Chondrocyte (in vitro differentiated cells): ENCODE measurements around the gene ZNF808. TPM values are rescaled to one million over a fixed set of nuclear protein-coding genes. Genes with fewer than 3 reads are reported as not detected.
"Not testable (repeated sequence)": the region's sequence is repeated elsewhere in the genome, so short reads cannot be mapped to it uniquely, and the experiment has no call there.

Experiments used
- DNase-seq: peaks from one replicate; pipeline ENCODE4 v3.0.0; 2021; ENCODE audit warnings: mixed read lengths, low spot score
- H3K27ac Mint-ChIP-seq: one replicate; pipeline ENCODE4 v1.8.0; 2021; ENCODE audit warnings: mild to moderate bottlenecking, moderate library complexity, mixed read lengths; ENCODE audit not compliant: unreplicated experiment
- H3K27me3 Mint-ChIP-seq: 2 replicates; pipeline ENCODE4 v1.8.0; 2021; ENCODE audit warnings: low read depth, mixed read lengths
- H3K36me3 Mint-ChIP-seq: 2 replicates; pipeline ENCODE4 v1.8.0; 2021; ENCODE audit warnings: low read depth, mixed read lengths
- H3K4me1 Mint-ChIP-seq: 2 replicates; pipeline ENCODE4 v1.8.0; 2021; ENCODE audit warnings: low read depth, mild to moderate bottlenecking, mixed read lengths
- H3K4me3 Mint-ChIP-seq: one replicate; pipeline ENCODE4 v1.8.0; 2021; ENCODE audit warnings: mild to moderate bottlenecking, moderate library complexity, mixed read lengths; ENCODE audit not compliant: unreplicated experiment
- H3K9me3 Mint-ChIP-seq: 2 replicates; pipeline ENCODE4 v1.8.0; 2021; ENCODE audit warnings: low read depth, mixed read lengths
- long read RNA-seq: library from polyadenylated mRNA; stranded (forward); transcript quantifications from one replicate; pipeline ENCODE4 v2.0.0, GENCODE V29; 2021
- total RNA-seq: library from RNA; stranded (reverse); gene quantifications from 3 replicates; pipeline ENCODE4 v1.2.1, GENCODE V29; 2021
- TF ChIP-seq, protein P1 (sequence below): fragments of 200-600 bp; sonication (generic); IDR thresholded peaks from 2 replicates; pipeline ENCODE4 v1.5.0; 2021; ENCODE audit warnings: antibody characterized with exemption, mild to moderate bottlenecking, moderate library complexity

Gene ZNF808
- 19.1 to 24.5 TPM (median 20.0 TPM) in 3 replicates for total RNA-seq
- long read RNA-seq, partial matches to known transcripts, result 0 of 2 reads
- long read RNA-seq, other reads (novel, unspliced or antisense), result 1 of 2 reads

- TF ChIP-seq, protein P1, sequence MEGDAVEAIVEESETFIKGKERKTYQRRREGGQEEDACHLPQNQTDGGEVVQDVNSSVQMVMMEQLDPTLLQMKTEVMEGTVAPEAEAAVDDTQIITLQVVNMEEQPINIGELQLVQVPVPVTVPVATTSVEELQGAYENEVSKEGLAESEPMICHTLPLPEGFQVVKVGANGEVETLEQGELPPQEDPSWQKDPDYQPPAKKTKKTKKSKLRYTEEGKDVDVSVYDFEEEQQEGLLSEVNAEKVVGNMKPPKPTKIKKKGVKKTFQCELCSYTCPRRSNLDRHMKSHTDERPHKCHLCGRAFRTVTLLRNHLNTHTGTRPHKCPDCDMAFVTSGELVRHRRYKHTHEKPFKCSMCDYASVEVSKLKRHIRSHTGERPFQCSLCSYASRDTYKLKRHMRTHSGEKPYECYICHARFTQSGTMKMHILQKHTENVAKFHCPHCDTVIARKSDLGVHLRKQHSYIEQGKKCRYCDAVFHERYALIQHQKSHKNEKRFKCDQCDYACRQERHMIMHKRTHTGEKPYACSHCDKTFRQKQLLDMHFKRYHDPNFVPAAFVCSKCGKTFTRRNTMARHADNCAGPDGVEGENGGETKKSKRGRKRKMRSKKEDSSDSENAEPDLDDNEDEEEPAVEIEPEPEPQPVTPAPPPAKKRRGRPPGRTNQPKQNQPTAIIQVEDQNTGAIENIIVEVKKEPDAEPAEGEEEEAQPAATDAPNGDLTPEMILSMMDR, result peak; percentile 84
- Mint-ChIP-seq H3K36me3 (no peaks in the 10 kb centered on the region), H3K27me3 (no peaks in the 10 kb centered on the region), H3K4me1 (peaks cover 17% of the 10 kb centered on the region), H3K9me3 (peaks cover under 1% of the 10 kb centered on the region), H3K27ac (peak within 1 kb of the TSS; percentile 99), H3K4me3 (peak within 1 kb of the TSS; percentile 98)
- peak; percentile 94 for DNase-seq
Observed at GRCh38 chr19:52527134-52527955, at the start of gene ZNF808. Gene ZNF808 (plus strand): TSS chr19:52527668. CDS start chr19:52543285, 15,617 bp downstream.

DNA sequence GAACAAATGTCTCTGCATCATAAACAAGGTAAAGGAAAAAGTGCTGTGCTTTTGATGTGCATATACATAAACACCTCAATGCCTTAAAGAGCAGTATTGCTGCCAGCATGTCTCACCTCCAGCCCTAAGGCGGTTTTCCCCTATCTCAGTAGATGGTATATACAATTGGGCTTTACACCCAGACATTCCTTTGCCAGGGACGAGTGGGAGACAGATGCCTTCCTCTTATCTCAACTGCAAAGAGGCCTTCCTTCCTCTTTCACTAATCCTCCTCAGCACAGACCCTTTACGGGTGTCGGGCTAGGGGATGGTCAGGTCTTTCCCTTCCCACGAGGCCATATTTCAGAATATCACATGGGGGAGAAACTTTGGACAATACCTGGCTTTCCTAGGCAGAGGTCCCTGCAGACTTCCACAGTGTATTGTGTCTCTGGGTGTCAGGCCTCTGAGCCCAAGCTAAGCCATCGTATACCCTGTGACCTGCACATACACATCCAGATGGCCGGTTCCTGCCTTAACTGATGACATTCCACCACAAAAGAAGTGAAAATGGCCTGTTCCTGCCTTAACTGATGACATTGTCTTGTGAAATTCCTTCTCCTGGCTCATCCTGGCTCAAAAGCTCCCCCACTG is 43.2 kb upstream of the ZNF808 start:
- H3K36me3 Mint-ChIP-seq, H3K27ac Mint-ChIP-seq, DNase-seq, H3K4me1 Mint-ChIP-seq, H3K27me3 Mint-ChIP-seq, H3K4me3 Mint-ChIP-seq: not testable (repeated sequence)
- H3K9me3 Mint-ChIP-seq, result peaks cover 54% of the 10 kb centered on the region

GRCh38 chr19:52485064-52485463 is 42.4 kb upstream of the ZNF808 start:
- H3K4me1 Mint-ChIP-seq, H3K27me3 Mint-ChIP-seq, H3K27ac Mint-ChIP-seq, H3K4me3 Mint-ChIP-seq, H3K36me3 Mint-ChIP-seq, DNase-seq: not testable (repeated sequence)
- peaks cover 57% of the 10 kb centered on the region for H3K9me3 Mint-ChIP-seq

DNA sequence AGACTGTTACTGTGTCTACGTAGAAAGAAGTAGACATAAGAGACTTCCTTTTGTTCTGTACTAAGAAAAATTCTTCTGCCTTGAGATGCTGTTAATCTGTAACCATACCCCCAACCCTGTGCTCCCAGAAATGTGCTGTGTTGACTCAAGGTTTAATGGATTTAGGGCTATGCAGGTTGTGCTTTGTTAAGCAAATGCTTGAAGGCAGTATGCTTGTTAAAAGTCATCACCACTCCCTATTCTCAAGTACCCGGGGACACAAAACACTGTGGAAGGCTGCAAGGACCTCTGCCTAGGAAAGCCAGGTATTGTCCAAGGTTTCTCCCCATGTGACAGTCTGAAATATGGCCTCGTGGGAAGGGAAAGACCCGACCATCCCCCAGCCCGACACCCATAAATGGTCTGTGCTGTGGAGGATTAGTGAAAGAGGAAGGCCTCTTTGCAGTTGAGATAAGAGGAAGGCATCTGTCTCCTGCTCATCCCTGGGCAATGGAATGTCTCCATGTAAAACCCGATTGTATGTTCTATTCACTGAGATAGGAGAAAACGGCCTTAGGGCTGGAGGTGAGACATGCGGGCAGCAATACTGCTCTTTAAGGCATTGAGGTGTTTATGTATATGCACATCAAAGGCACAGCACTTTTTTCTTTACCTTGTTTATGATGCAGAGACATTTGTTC is 41.8 kb upstream of the ZNF808 start:
- not testable (repeated sequence) for H3K4me1 Mint-ChIP-seq, H3K27me3 Mint-ChIP-seq, H3K4me3 Mint-ChIP-seq, DNase-seq, H3K36me3 Mint-ChIP-seq, H3K27ac Mint-ChIP-seq
- peaks cover 59% of the 10 kb centered on the region for H3K9me3 Mint-ChIP-seq

DNA sequence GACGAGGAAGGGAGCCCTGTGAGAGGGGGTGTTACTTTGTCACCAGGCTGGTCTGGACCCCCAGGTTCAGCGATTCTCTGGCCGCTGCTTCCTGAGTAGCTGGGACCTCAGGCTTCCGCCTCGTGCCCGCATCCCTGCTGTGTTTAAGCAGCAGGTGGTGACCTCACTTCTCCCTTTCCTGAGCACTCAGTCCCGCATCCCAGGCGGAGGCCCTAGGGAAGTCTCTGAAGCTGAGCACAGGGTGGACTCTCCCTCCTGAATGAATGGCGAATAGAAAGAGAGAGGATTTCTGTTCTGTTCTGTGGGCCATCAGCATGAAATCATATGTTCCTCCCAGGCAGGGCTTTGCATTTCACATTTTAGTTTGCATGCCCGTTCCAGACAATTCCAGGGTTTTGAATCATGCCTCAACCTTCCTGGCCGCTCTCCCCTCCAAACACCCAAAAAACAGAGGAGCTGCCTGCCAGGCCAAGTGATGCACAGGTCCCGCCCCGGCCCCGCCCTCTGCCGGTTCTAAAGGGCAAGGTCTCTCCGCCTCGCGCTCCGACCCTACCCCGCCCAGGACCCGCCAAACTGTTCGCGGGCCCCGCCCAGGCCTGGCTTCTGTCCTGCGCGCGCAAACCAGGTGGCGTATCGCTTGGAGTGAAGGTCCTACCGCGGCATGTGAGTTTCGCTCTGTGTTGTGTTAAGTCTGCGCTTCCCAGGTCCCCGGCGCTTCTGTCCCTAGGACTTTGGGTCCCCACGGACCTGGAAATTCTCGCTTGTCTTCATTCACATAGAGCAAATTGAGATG is 35.1 kb upstream of the ZNF808 start:
- Mint-ChIP-seq H3K4me1 (peaks cover 11% of the 10 kb centered on the region), H3K4me3 (peak overlapping the region; percentile 56), H3K9me3 (peaks cover 39% of the 10 kb centered on the region), H3K36me3 (peaks cover 3% of the 10 kb centered on the region), H3K27me3 (peaks cover 3% of the 10 kb centered on the region), H3K27ac (no peak overlapping the region)
- DNase-seq, result no peak
- TF ChIP-seq, protein P1, result no peak

DNA sequence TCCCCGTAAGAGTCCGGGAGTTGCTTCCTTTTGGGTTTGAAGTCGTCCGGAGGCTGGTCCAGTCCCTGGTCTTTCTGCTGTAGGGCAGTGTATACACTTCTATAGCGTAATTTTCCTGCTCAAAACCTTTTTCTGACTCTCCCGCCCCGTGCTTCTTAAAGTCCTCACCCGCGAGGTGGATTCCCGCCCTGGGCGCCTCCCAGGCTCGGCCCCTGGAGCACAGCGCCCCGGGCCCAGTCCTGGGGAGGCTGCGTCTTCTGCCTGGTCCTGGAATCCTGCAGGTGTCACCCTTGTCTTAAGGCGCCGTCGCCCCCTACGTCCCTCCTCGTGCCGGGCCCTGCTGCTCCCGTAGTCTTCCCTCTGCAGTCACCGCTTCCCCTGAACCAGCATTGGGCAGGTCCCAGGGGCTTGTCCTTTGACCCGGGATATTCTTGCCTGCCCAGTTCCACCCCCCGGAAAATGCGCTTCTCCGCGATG is 34.4 kb upstream of the ZNF808 start:
- TF ChIP-seq, protein P1, result peak; percentile 38
- peaks cover 3% of the 10 kb centered on the region for H3K27me3 Mint-ChIP-seq

More for the DNA sequence above, 34.4 kb upstream of the ZNF808 start:
- H3K4me1 Mint-ChIP-seq, result peaks cover 11% of the 10 kb centered on the region
- DNase-seq, result no peak
- peaks cover 3% of the 10 kb centered on the region for H3K36me3 Mint-ChIP-seq
- H3K4me3 Mint-ChIP-seq, result peak overlapping the region; percentile 56
- no peak overlapping the region for H3K27ac Mint-ChIP-seq
- H3K9me3 Mint-ChIP-seq, result peaks cover 43% of the 10 kb centered on the region
